ENCODE data around the gene P2RX5. TPM values are rescaled to one million over a fixed set of nuclear protein-coding genes. Genes with fewer than 3 reads are reported as not detected.
"Not testable (repeated sequence)": the region's sequence is repeated elsewhere in the genome, so short reads cannot be mapped to it uniquely, and the experiment has no call there.

Gene P2RX5
- total and polyA plus RNA-seq, 12 donors = 6.0 to 56.6 (median 12.4) TPM

DNA sequence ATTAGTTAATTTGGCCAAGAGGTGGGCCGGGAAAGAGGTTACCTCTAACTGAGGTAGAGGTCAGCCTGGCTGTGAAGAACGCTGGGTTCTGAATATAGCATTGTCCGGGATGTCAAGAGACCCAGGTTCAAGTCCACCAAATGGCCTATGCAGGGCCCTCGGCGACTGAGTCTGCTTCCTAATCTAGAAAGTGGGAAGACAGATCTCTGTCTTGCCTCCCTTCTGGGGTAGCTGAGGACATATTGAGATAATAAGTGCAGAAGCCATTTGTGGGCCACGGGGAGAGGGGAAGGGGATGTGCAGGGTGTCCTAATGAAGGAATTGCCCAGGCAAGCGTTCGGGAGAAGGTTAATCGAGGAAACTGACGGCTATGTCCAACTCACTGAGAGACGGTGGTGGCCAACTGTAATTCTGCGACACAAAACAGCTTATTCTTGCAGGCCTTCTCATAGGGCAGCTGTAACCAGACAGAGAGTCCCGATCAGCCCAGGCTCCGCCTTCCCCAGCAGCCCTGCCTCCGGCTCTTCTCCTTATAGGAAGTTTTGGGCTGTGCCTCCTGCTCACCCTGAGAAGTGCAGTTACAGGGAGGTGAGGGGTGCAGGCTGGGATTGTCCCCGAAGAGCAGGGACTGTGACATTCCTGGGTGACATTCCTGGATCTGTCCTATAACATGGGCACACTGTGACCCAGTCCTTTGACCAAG is 43.6 kb upstream of the P2RX5 start:
- no peak overlapping the region for H3K27ac ChIP-seq
- intact Hi-C loops (cut with DNase I) = loop anchor here in 6 of 10 donors (2.0 to 10.0 kb wide), 7 partner anchors 57 to 335 kb away; partner anchors contain the start of gene NCBP3 (in 1 of the 6)
- no peak for TF ChIP-seq CTCF (IDR thresholded peaks at IDR 0.05)
- no peak for DNase-seq
- H3K27me3 ChIP-seq = peaks cover 0 to 10% (median 0%) of the 10 kb centered on the region in 7 donors
- no peak for ATAC-seq
- no peak overlapping the region for H3K4me3 ChIP-seq
- H3K36me3 ChIP-seq = no peaks in the 10 kb centered on the region
- 77 to 83% methylated on average over 16 of the region's 16 CpGs for WGBS, 2 donors
- H3K9me3 ChIP-seq = no peaks in the 10 kb centered on the region
- peaks cover 0 to 15% (median 7%) of the 10 kb centered on the region in 9 donors for H3K4me1 ChIP-seq

GRCh38 chr17:3738562-3739295 is 42.8 kb upstream of the P2RX5 start:
- peak in 7 of 8 donors; percentile 28 to 69 (median 50) for ATAC-seq
- Histone ChIP-seq H3K27ac (peak overlapping the region in 2 of 10 donors; percentile 20 to 48), H3K9me3 (no peaks in the 10 kb centered on the region), H3K4me3 (peak overlapping the region in 3 of 10 donors; percentile 32 to 39 (median 32)), H3K36me3 (no peaks in the 10 kb centered on the region), H3K4me1 (peaks cover 0 to 17% (median 7%) of the 10 kb centered on the region in 9 donors), H3K27me3 (peaks cover 0 to 10% (median 0%) of the 10 kb centered on the region in 7 donors)
- no peak for DNase-seq
- TF ChIP-seq CTCF (IDR thresholded peaks at IDR 0.05) = no peak
- WGBS, 2 donors = 45 to 53% methylated on average over 16 of the region's 16 CpGs
- intact Hi-C loops (cut with DNase I) = loop anchor here in 5 of 10 donors (2.0 to 10.0 kb wide), 7 partner anchors 56 to 336 kb away; partner anchors contain the start of gene NCBP3 (in 1 of the 5)

GRCh38 chr17:3735515-3735914 is 39.6 kb upstream of the P2RX5 start:
- Histone ChIP-seq H3K4me3 (no peak overlapping the region), H3K27ac (no peak overlapping the region), H3K9me3 (no peaks in the 10 kb centered on the region), H3K27me3 (peaks cover 0 to 10% (median 0%) of the 10 kb centered on the region in 7 donors), H3K36me3 (no peaks in the 10 kb centered on the region), H3K4me1 (peaks cover 0 to 24% (median 7%) of the 10 kb centered on the region in 9 donors)
- no peak for ATAC-seq
- DNase-seq = no peak
- intact Hi-C loops (cut with DNase I) = loop anchor here in 5 of 10 donors (5.0 to 10.0 kb wide), 6 partner anchors 53 to 339 kb away; partner anchors contain the start of gene NCBP3 (in 1 of the 5)
- no peak for TF ChIP-seq CTCF (IDR thresholded peaks at IDR 0.05)
- 71 to 75% methylated on average over 8 of the region's 8 CpGs for WGBS, 2 donors

DNA sequence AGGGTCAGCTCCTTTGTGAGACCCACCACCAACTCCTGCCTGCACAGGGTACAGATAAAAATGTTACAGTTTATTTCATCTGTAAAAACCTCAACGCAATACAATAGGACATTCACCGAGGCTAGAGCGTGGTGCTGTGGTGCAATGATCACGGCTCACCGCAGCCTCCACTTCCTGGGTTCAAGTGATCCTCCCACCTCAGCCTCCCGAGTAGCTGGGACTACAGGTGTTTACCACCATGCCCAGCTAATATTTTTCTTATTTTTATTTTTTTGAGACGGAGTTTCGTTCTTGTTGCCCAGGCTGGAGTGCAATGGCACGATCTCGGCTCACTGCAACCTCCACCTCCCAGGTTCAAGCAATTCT is 38.9 kb upstream of the P2RX5 start:
- H3K27ac ChIP-seq, DNase-seq, H3K36me3 ChIP-seq, H3K9me3 ChIP-seq, ATAC-seq, H3K4me3 ChIP-seq, H3K27me3 ChIP-seq: not testable (repeated sequence)
- peaks cover 0 to 24% (median 7%) of the 10 kb centered on the region in 9 donors for H3K4me1 ChIP-seq
- WGBS, 2 donors = 89 to 92% methylated on average over 10 of the region's 10 CpGs
- intact Hi-C loops (cut with DNase I) = loop anchor here in 5 of 10 donors (5.0 to 10.0 kb wide), 6 partner anchors 53 to 340 kb away; partner anchors contain the start of gene NCBP3 (in 1 of the 5)

All from heart right ventricle (tissue), 16 donors.